ENCODE measurements around the gene SBK2. TPM values are rescaled to one million over a fixed set of nuclear protein-coding genes. Genes with fewer than 3 reads are reported as not detected.

SBK2 gene
- total RNA-seq, 1 donor from 2014 or later, result 0.56 TPM

GRCh38 chr19:55493645-55494171, 43.2 kb downstream of the SBK2 start:
- no peak overlapping the region for H3K27ac Mint-ChIP-seq
- H3K27me3 Mint-ChIP-seq (ENCODE audit: low read depth), result no peaks in the 10 kb centered on the region
- H3K36me3 Mint-ChIP-seq, result no peaks in the 10 kb centered on the region
- TF ChIP-seq CTCF (IDR thresholded peaks at IDR 0.05; ENCODE audit: unreplicated experiment), result no peak
- peaks cover 14% of the 10 kb centered on the region for H3K4me1 Mint-ChIP-seq
- no peaks in the 10 kb centered on the region for H3K9me3 Mint-ChIP-seq
- no peak overlapping the region for H3K4me3 Mint-ChIP-seq
- no peak for DNase-seq (ENCODE audit: low spot score in 2 of 2, unreplicated experiment in 2 of 2)

GRCh38 chr19:55493052-55493644, 43.8 kb downstream of the SBK2 start:
- no peak for TF ChIP-seq CTCF (IDR thresholded peaks at IDR 0.05; ENCODE audit: unreplicated experiment)
- Mint-ChIP-seq H3K27ac (no peak overlapping the region), H3K9me3 (no peaks in the 10 kb centered on the region), H3K4me3 (no peak overlapping the region), H3K36me3 (no peaks in the 10 kb centered on the region), H3K4me1 (peaks cover 13% of the 10 kb centered on the region), H3K27me3 (ENCODE audit: low read depth) (no peaks in the 10 kb centered on the region)
- DNase-seq (ENCODE audit: low spot score in 2 of 2, unreplicated experiment in 2 of 2), result no peak

- Mint-ChIP-seq H3K27ac (peak overlapping the region; percentile 44), H3K4me3 (no peak overlapping the region), H3K27me3 (ENCODE audit: low read depth) (no peaks in the 10 kb centered on the region), H3K9me3 (no peaks in the 10 kb centered on the region), H3K36me3 (no peaks in the 10 kb centered on the region), H3K4me1 (peaks cover 14% of the 10 kb centered on the region)
- no peak for DNase-seq (ENCODE audit: low spot score in 2 of 2, unreplicated experiment in 2 of 2)
- TF ChIP-seq CTCF (IDR thresholded peaks at IDR 0.05; ENCODE audit: unreplicated experiment), result no peak
Observed at GRCh38 chr19:55492362-55492944, 44.5 kb downstream of the SBK2 start.

- H3K27ac Mint-ChIP-seq, result peak overlapping the region; percentile 44
Observed at GRCh38 chr19:55491546-55492360, 45.2 kb downstream of the SBK2 start.

More at GRCh38 chr19:55491546-55492360, 45.2 kb downstream of the SBK2 start:
- H3K9me3 Mint-ChIP-seq, result no peaks in the 10 kb centered on the region
- DNase-seq (ENCODE audit: low spot score in 2 of 2, unreplicated experiment in 2 of 2), result no peak
- H3K4me3 Mint-ChIP-seq, result no peak overlapping the region
- H3K27me3 Mint-ChIP-seq (ENCODE audit: low read depth), result no peaks in the 10 kb centered on the region
- peaks cover 21% of the 10 kb centered on the region for H3K4me1 Mint-ChIP-seq
- no peak for TF ChIP-seq CTCF (IDR thresholded peaks at IDR 0.05; ENCODE audit: unreplicated experiment)
- no peaks in the 10 kb centered on the region for H3K36me3 Mint-ChIP-seq
